Limb (tissue), 2 donors: ENCODE data around the gene TMEM158.

Experiments
- DNase-seq, 2 donors: peaks; one replicate each; pipeline ENCODE4 v3.0.0-alpha.2; 2016; ENCODE audit errors: extremely low spot score in 2 of 2

The TMEM158 gene

DNA sequence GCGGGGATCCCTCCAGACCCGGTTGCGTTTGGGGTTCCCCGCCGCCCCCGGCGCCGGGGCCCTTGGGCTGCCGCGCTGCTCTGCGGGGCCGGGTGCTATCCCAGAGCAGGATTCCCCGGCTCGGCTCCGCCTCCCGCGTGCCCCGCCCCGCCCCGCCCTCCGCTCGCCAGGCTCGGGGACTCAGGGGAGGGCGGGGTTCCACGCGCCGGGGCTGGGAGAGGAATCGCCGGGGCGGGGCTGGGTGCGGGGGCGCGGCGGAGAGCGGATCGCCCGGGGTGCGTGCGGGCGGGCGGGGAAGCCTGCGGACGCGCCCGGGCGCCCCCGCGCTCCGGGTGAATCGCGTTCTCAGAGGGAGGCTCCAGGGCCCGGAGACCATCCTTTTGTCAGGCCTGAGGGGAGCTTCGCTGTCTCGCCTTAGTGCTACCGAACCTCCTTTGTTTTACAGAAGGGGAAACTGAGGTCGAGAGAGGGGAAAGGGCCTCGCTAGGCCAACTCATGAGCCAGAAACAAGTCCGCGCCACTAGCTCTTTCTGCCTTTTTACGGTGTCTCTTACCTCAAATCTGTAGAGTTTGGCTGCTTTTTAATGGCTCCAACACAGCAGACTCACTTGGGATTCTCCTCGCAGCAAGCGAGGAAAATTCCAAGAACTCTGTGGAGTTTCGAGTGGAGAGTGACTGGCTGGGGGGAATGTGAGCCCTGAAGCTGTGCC is at the start of gene TMEM158:
TMEM158 (minus strand) TSS at position 82 of the 710 bp plus-strand sequence. CDS start 260 bp downstream, outside the sequence.
- peak; percentile 37 to 87 for DNase-seq

DNA sequence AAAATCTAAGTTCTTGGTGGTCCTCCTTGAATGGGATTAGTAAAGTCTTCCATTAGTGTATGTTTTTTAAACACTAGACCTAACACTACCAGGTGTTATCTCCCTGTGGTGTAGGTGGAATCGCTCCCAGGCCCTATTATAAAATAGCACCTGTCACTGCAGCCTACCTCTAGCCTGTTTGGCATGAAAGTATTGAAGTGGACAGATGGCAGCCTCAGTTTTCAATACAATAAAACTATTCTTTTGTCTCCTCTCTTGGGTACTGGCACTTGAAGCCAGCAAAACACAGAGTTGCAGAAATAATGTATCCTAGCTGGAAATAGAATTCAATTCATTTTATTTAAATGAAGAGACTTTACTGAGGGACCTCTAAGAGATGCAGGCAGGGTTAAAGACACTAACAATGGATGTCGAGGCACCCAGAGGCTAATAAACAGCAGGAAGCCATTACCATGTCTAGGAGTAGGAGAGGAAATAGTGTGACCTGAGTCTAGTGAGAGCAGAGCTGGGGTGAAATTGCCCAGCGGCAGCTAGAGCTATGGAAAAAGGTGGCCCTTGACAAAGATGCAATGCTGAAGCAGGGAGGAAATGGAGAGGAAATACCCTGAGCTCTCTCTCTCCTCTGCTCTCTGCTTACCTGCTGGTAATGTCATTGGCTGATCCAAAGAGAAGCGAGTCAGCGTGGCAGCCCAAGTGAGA is 49.1 kb upstream of the TMEM158 start:
- DNase-seq: no peak

DNA sequence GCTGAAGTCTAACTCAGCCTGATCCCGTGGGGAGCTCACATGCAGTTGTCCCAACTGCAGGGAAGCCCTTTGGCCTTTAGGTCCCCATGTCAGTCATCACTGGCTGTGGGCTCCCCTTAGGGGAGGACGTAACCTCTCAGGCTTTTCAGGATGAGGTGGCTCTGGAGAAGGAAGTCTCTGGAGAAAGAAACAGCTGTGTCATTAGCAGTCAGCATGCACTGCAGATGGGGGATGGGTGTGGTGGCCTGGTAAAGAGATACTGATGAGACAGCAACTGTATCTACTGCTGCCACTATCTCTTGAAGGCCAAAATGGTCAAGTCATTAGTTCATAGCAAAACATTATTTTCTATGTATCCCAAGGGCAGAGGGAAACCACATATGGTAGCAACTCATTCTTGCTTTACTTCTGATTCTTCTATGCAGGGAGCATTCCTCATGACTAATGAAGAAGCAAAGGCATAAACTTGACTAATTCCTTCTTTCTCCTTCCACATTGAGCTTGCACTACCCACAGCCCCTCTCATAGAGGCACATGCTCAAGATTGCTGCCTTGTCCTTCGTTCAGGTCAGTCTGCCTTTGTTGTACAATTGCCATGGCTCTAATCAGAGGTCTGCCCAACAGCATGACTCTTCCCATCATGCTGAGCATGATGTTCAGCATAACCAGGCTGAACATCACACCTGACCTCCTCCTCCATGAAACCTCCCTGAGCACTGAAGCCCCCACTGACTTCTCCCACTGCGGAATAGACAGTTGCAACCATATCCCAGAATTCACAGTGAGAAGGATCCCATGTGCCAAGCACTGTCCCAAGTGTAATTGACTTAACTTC is 47.8 kb upstream of the TMEM158 start:
- DNase-seq: no peak

DNA sequence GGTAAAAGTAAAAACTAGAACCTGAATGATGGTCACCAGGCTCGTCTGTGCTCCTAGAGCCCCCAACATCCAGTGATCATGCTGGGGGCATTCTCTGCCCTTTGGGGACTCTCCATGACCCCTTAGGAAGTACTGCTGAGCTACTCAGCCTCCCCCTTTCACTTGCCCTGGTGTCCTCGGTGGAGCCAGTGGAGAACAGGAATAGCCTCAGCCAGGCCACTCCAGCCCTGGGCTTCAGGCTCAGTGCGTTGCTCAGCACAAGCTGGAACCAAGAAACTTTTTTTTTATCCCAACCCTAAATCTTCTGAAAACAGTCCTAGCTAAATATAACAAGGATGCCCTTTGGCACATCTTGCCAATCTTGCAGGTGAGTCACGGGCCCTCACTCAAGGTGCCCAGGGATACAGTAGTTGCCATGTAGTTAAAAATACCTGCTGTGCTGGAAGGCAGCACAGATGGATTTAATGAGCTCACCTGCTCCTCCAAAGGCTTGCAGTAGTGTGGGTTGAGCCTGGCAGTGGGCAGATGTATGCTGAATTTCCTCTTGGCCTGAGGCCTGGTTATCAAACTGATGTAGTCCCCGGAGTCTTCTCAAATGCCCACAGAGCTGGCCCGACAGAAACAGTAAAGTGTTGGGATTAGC is 46.9 kb upstream of the TMEM158 start:
- DNase-seq: no peak

DNA sequence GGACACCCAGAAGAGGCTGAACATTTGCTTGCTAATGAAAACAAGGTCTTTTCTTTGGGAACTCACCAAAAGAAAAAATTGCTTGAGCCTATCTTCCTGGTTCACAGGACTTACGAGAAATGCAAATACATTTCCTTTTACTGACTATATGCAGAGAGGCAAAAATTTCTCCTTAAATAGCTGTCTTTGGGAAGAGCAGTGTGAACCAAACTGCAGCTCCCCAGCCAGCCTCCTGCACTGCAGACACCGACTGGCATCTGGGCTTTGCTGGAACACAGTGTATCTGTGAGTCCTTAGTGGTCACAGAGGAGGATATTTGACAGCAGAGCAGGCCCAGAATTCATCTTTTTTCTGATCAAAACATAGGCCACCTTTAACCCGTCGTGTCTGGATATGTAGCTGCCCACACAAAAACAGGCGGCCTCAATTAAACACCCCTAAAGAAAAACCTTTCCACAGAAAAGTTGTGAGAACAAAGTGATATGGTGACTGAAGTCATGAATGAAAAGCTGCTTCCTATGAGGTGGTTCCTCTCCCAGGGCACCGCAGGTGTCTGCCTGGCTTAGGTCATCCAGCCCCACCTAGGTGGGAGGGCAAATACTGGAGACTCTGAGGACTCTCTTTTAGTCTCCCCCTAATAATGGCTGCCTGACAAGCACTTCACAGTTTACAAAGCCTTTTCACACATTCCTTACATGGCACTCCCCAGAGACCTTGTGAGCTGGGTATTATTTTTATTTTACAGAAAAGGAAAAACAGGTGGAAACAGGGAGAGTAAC is 46.1 kb upstream of the TMEM158 start:
- no peak for DNase-seq

DNA sequence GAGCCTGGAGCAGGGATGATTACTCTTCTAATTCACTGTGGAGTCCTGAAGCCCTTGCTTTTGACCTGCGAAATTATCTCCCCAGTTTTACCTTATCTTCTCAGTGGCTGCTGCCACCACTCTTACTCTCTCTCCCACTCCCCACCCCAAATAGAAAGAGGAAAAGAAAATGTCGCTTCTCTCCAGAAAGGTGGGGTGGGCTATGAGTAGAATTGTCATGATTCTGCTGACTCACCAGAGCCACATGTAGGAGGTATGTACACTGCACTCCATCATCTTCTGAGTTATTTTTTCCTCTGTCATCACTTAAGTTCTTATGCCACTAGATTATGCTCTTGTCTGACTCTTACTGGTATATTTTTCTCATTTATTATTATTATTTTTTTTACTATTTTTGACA is 43.9 kb upstream of the TMEM158 start:
- DNase-seq: no peak

DNA sequence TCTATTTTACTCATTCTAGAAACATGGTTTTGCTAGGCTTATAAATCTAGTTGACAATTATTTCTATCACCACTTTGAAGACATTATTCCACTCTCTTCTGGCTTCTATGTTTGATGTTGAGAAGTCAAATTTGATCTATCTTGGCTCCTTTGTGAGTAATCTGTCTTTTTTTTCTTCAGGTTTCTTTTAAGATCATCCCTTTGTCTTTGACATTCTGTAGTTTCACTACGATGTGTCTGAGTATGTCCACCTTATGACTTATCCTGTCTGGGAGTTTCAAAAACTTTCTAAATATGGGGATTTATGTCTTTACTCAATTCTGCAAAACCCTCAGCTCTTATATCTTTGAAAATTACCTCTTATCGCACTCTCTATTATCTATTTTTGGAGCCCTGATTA is 41.0 kb upstream of the TMEM158 start:
- DNase-seq: no peak

DNA sequence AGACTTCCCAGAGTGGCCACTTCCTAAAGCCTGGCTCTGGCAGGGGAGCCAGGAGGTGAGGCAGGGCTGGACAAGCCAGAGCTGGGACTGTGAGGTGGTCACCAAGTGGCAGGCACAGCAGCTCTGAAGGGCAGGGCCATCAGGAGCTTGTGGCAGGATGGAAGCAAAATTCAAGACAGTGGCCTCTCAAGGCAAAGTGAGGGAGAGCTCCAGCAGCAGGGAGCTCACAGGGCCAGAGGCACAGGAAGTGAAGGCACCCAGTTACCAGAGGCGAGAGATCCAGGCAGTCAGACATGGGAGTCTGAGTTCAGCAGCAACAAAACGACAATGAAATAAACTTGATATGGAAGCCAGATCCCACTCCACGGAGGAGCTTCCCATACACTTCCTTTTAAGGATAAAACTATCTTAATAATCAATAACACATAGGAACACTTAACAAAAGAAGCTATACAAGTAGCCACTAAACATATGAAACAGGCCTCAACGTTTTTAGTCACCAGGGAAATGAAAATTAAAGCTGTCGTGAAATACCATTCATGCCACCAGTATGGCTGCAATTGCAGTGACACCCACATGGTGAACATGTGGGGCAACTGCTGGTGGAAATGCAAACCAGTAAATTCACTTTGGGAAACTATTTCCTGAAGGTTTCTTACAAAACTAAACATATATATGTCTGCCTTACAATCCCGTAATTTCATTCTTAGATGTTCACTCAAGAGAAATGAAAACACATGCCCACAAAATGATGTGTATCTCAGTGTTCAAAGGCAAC is 35.4 kb upstream of the TMEM158 start:
- DNase-seq: no peak

DNA sequence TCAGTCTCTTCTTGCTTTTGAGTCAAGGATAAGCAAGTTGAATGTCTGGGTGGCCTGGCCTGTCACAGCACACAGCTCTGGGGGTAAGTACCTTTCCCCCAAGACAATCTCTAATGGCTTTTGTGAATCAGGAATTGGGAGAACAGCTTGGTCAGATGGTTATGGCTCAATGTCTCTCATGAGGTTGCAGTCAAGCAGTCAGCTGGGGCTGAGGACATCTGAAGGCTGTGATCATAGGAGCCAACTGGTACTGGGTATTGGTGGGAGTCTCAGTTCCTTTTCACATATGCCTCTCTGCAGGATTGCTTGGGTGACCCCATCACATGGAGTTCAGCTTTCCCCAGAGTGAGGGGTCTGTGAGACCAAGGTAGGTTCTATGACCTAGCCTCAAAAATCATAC is 33.0 kb upstream of the TMEM158 start:
- DNase-seq: no peak

DNA sequence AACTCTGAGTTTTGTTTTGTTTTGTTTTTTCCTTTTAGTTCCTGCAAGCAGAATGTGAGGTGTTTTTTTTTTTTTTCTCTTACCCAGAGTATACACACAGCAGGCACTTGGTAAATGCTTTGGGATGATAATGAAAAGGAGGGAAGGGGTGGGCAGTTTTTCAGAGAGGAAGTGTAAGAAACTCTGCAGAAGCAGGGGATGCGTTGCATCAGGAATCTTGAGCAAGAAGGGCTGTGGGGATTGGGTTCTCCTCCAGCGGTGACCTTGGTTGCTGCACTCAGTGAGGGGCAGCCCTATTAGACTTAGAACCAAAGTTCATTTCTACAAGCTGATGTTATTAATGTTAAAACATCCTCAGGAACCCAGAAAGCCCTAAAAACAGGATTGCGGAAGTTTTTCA is 32.2 kb upstream of the TMEM158 start:
- DNase-seq: no peak

DNA sequence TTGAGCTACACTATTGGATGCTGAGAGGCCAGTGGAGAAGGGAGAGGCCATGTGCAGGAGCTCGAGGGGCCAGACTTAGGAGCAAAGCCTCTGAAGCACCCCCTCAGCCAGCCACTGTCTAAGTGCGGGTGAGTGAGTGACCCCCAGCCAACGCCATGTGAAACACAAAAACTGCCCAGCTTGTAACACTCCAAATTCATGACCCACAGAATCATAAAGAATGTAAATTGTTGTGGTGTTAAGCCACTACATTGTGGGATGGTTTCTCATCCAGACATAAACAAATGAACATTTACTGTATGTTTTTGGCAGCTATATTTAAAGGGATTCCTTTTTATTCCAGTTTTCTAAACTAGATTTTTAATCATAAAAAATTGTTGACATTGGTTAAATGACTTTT is 27.2 kb upstream of the TMEM158 start:
- no peak for DNase-seq

DNA sequence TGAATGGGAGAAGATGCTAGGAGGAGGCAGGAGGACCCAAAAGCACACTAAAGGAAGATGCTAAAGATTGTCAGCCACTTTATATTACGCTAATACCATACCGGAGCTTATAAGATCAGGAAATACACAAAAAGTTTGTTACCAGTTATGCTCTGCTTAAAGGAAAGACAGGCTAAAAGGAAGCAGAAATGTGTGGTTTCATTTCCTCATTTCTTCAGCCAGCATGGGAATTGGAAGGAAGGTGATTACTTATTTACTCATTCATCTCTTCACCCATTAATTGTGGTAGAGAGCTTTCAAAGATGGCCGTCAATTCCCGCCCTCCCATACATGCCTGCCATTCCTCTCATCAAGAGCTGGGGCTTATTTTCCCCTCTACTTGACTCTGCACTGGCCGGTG is 26.7 kb upstream of the TMEM158 start:
- no peak for DNase-seq

DNA sequence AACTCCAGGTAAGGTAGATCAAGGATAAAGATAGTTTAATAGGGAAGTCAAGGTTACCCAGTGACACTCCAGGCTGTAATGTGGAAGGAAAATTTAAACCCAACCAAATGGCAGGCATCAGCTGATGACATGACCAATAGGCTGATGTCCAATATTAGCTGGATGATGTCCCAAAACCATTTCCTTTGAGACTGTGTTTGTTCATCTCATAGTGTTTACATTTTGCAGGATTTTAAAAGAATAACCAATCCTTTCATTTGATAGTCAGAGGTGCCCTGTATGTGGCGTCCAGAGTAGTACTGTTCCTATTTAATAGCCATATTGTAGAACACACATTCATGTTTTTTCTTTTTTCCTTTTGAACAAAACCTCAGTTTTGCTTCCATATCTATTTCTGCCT is 23.3 kb upstream of the TMEM158 start:
- DNase-seq: no peak

DNA sequence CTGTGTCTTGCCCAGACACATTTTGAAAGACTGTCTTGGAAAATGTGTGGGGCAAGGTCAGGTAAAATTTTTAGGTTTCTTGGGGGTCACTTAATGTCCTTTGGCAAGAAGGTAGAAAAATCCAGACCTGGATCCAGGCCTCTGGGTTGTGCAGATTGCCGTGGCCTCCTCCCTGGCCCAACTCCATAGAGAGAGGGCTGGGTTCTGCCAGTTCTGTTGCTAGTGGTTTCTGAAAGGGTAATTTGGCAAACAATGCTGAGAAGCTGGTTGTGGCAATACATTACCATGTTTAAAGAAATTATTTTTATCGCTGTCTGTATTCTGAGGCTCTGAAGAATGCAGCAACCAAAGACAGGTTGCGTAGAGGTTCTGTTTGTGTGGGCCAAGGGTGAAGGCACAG is 20.2 kb upstream of the TMEM158 start:
- DNase-seq: no peak

DNA sequence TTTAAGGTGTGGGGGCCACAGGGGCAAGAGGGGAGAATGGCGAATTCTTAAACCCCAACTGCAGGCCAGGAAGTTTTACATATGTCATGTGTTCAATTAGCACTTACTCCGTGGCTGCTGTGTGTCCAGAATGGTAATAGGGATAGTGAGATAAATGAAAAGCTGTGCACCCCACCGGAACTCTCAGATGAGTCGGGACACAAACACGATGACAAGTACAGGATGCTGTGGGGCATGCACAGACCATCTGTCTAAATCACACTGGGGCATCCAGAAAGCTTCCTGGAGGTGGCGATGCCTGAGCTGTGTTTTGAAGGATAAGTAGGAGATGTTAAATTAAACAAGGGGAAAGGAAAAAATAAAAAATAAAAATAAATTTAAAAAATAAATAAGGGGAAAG is 18.3 kb upstream of the TMEM158 start:
- DNase-seq: no peak

DNA sequence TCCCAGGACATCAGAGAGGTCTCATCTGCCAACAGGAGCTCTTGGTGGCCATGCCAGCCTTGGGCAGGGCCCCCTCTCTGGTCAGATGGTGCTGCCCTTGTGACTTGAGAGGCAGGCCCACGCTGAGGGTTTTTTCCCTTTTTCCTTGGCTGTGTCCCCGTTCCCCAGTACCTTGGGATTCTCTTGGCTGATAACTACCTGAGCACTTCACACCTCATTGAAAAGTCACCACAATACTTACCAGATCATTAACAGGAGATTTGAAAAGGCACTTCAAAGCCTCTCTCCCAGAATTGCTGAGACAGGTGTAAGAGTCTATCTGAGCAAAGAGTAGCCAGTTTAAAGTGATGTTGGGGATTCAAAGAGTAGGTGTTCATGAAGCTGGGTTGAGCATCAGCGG is 15.1 kb upstream of the TMEM158 start:
- no peak for DNase-seq

DNA sequence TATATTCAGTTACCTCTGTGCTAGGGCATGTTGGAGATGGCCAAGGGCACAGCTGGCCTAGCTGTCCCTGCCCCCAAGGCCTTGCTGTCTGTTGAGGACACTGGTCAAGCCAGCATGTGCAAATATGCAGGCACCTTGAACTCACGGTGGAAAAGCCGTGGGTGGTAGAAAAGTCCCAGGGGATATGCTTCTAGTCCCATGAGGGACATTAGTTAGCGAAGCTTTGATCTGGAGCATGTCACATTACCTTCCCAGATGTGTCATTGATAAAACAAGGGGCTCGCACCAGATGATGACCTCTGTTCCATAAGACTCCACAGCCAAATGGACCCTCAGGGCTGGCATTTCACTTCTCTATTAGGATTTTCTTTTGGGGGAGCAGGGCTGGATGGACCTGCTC is 14.2 kb upstream of the TMEM158 start:
- DNase-seq: no peak

DNA sequence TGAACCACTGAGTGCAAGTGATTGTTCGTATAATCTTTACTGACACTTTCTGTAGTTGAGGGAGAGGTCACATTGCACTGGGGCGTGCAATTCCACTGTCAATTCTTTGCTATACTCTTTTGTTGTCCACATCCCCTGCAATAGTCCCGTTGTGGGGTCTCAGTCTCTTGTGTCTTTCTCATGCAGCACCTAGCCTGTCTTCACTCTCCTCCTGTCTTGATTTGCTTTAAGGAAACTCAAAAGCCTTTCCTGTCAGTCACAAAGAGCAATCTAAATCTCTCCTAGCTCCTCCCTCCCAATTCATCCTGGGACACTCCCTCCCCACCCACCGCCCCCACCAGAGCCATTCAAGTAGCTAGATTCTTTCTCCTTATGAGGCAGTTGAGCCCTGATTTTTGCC is 13.2 kb upstream of the TMEM158 start:
- no peak for DNase-seq

DNA sequence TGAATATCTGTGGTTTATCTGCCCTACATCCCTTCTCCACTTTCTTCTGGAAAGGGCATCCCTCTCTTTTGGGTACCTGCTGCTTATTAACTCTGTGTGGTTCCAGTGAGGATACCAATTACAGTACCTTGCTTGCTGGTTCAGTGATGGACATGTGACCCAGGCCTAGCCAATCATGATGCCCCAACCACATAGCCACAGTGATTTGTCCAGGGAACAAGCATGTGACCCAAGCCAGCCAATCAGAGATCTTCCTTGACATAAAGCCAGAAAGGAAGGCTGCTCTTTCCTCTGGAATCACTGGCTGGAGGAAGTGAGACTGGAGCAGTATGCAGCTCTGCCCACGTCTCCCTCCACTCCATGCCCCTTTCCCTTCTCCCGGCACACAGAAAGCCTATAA is 10.9 kb upstream of the TMEM158 start:
- no peak for DNase-seq

DNA sequence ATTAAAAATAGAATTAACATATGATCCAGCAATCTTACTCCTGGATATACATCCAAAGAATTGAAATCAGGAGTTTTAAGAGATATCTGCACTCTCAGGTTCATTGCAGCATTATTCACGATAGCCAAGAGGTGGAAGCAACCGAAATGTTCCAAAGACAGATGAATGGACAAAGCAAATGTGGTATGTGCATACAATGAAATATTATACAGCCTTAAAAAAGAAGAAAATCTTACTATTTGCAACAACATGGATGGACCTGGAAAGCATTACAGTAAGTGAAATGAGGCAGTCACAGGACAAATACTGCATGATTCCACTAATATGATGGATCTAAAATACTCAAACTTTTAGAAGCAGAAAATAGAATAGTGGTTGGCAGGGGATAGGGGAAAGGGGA is 9.3 kb upstream of the TMEM158 start:
- no peak for DNase-seq
